Parathyroid adenoma (tissue), 2 donors: ENCODE results near the gene RPUSD1.

ENCODE experiments used
- H2AFZ ChIP-seq: fragments of 300-600 bp; sonication (generic); one replicate; pipeline ENCODE4 v1.7.0; 2017; ENCODE audit warnings: antibody characterized with exemption, mild to moderate bottlenecking
- H3K27ac ChIP-seq: fragments of 300-600 bp; sonication (generic); one replicate; pipeline ENCODE4 v1.7.0; 2017
- H3K27me3 ChIP-seq: fragments of 300-600 bp; sonication (generic); one replicate; pipeline ENCODE4 v1.7.0; 2017; ENCODE audit warnings: low read length; ENCODE audit not compliant: control insufficient read depth, insufficient read depth
- H3K36me3 ChIP-seq: fragments of 300-600 bp; sonication (generic); one replicate; pipeline ENCODE4 v1.7.0; 2017; ENCODE audit warnings: low read length; ENCODE audit not compliant: control insufficient read depth, insufficient read depth
- H3K4me1 ChIP-seq: fragments of 300-600 bp; sonication (generic); one replicate; pipeline ENCODE4 v1.7.0; 2017; ENCODE audit warnings: control low read depth
- H3K4me2 ChIP-seq: fragments of 300-600 bp; sonication (generic); one replicate; pipeline ENCODE4 v1.7.0; 2017; ENCODE audit warnings: low read length
- H3K4me3 ChIP-seq: fragments of 300-600 bp; sonication (generic); one replicate; pipeline ENCODE4 v1.7.0; 2017; ENCODE audit warnings: low read depth, low read length
- H3K79me2 ChIP-seq: fragments of 300-600 bp; sonication (generic); one replicate; pipeline ENCODE4 v1.7.0; 2017; ENCODE audit warnings: control low read depth
- H3K9ac ChIP-seq: fragments of 300-600 bp; sonication (generic); one replicate; pipeline ENCODE4 v1.7.0; 2017; ENCODE audit warnings: mild to moderate bottlenecking
- H3K9me3 ChIP-seq: fragments of 300-600 bp; sonication (generic); one replicate; pipeline ENCODE4 v1.7.0; 2017; ENCODE audit warnings: low read length; ENCODE audit not compliant: control insufficient read depth
- CTCF ChIP-seq: fragments of 300-600 bp; sonication (generic); IDR thresholded peaks from one replicate; pipeline ENCODE4 v1.7.0; 2017; ENCODE audit warnings: antibody characterized with exemption, mild to moderate bottlenecking
- donor health status: primary hyperparathyroidism.

RPUSD1 gene

GRCh38 chr16:797120-797420, 8.9 kb upstream of the RPUSD1 start:
- H3K4me2 ChIP-seq, result no peak overlapping the region
- TF ChIP-seq CTCF, result no peak
- no peak overlapping the region for H3K4me3 ChIP-seq
- H3K9me3 ChIP-seq, result no peaks in the 10 kb centered on the region
- no peaks in the 10 kb centered on the region for H3K4me1 ChIP-seq
- no peak overlapping the region for H3K27ac ChIP-seq
- H3K79me2 ChIP-seq, result no peaks in the 10 kb centered on the region
- H2AFZ ChIP-seq, result no peak overlapping the region
- no peaks in the 10 kb centered on the region for H3K36me3 ChIP-seq
- H3K9ac ChIP-seq, result no peak overlapping the region
- no peaks in the 10 kb centered on the region for H3K27me3 ChIP-seq

GRCh38 chr16:796296-797119, 8.3 kb upstream of the RPUSD1 start:
- Histone ChIP-seq H3K9ac (no peak overlapping the region), H3K4me3 (no peak overlapping the region), H3K4me2 (no peak overlapping the region), H3K27me3 (no peaks in the 10 kb centered on the region), H3K27ac (no peak overlapping the region), H3K4me1 (no peaks in the 10 kb centered on the region), H2AFZ (no peak overlapping the region), H3K9me3 (no peaks in the 10 kb centered on the region), H3K79me2 (no peaks in the 10 kb centered on the region), H3K36me3 (no peaks in the 10 kb centered on the region)
- TF ChIP-seq CTCF, result no peak

GRCh38 chr16:795580-796229, 7.5 kb upstream of the RPUSD1 start:
- Histone ChIP-seq H3K9ac (no peak overlapping the region), H3K9me3 (no peaks in the 10 kb centered on the region), H3K4me2 (no peak overlapping the region), H3K79me2 (no peaks in the 10 kb centered on the region), H3K36me3 (no peaks in the 10 kb centered on the region), H3K4me3 (no peak overlapping the region), H3K27ac (no peak overlapping the region), H2AFZ (no peak overlapping the region), H3K4me1 (no peaks in the 10 kb centered on the region), H3K27me3 (no peaks in the 10 kb centered on the region)
- TF ChIP-seq CTCF, result no peak

GRCh38 chr16:794853-795466, 6.8 kb upstream of the RPUSD1 start:
- no peaks in the 10 kb centered on the region for H3K9me3 ChIP-seq
- no peak overlapping the region for H3K4me2 ChIP-seq
- H3K27me3 ChIP-seq, result no peaks in the 10 kb centered on the region
- H3K36me3 ChIP-seq, result no peaks in the 10 kb centered on the region
- no peak overlapping the region for H3K27ac ChIP-seq
- TF ChIP-seq CTCF, result no peak
- H2AFZ ChIP-seq, result no peak overlapping the region
- no peak overlapping the region for H3K9ac ChIP-seq
- no peaks in the 10 kb centered on the region for H3K79me2 ChIP-seq
- no peak overlapping the region for H3K4me3 ChIP-seq
- H3K4me1 ChIP-seq, result no peaks in the 10 kb centered on the region
